Smooth muscle cell of the brain vasculature (primary cell): Measurements from ENCODE around the gene SLC16A8.

Experiments used
- DNase-seq: peaks from one replicate; pipeline ENCODE4 v3.0.0-alpha.2; 2012; ENCODE audit warnings: low read depth, low spot score

SLC16A8 gene

GRCh38 chr22:38114484-38115398 is 30.8 kb upstream of the SLC16A8 start:
- DNase-seq, result peak; percentile 74

GRCh38 chr22:38112381-38112780 is 28.4 kb upstream of the SLC16A8 start:
- no peak for DNase-seq

DNA sequence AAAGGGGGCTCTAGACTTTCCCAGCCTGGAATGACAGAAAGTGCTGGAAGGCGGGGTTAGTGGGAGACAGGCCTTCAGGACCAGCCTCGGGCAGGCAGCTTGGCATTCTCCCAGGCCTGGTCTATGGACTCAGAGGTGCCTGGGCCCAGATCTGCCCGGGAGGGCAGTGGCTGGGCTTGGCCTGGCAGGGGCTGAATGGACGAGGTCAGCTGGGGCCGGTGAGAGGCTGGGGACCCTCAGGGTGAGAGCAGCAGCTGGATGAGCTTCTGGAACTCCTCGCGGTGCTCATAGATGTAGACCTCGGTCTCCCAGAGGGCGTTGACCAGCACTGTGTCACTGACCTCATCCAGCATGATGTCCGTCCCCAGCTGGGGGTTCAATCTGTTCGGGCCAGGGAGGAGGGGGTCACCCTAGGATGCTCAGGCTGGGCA is 28.0 kb upstream of the SLC16A8 start:
- no peak for DNase-seq

- DNase-seq, result no peak
These were observed 27.2 kb upstream of the SLC16A8 start for GRCh38 chr22:38110863-38111852.

DNA sequence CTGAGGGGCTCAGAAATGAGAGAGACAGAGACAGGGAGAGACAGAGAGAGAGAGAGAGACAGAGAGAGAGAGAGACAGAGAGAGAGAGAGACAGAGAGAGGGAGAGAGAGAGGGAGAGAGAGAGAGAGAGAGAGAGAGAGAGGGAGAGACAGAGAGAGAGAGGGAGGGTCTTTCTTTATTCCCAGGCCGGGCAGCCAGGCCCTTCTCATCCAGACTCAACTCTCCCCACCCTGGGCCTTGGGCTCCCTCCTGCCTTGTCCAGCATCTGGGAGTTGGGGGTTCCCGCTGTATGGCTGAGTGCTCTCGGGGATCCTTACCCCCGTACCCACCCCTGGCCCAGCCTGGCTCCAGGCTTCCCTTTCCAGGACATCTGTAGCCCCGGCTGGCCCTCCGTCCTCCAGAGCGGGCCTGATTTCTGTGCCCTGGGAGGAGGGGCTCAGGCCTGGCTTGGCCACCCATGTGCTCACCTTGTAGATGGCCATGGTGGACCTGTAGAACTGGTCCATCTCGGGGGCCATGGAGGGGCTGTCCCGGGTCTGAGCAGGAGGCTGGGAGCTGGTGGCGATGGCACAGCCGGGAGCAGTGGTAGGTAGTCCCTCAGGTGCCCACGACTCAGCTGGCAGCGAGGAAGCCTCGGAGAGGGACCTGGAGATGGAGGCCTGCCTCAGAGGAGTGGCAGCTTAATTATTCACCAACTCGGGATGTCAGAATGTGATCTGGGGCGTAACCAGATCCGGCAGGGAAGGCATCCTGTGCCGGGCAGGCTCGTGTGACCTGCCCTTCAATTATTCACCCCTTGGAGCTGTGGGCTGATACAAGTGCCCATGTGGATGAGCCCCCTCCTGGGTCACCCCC is 26.3 kb upstream of the SLC16A8 start, which contains the start of gene BAIAP2L2:
TSS of gene BAIAP2L2 (minus strand) at position 677 of the 855 bp plus-strand sequence. CDS start at position 518, 159 bp downstream.
- DNase-seq, result no peak

GRCh38 chr22:38109371-38110001 is 25.5 kb upstream of the SLC16A8 start:
- DNase-seq, result no peak

DNA sequence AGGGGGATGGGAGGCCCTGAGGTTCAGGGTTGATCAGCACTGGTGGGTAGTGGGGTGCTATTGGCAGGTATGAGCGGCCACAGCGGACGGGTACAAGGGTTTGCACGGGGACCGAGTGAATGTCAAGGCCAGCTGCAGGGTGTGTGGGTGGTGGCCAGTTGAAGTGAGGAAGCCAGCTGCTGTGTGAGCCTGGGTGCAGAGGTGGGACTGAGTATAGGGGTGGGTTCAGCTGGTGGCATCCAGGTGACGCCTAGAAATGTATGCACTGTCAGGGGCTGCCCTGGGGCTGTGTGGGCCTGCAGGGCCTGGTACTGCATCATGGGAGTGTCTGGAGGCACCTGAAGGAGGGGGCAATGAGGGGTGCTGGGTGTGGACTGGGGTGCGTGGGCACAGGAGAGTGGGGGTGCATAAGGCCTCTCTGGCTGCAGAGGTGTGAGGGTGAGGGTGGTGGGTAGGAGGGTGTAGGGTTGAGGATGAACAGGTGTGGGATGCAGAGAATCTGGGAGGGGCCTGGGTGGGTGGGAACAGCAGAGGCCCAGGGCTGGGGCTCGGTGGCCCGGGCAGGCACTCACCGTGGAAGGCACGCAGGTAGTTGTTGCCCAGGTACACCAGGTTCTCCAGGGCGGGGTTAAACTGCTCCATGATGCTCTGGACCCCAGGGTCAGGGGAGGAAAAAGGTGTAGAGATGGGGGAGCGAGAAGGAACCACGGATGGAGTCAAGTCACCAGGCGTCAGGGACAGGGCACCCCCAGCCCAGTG is 24.8 kb upstream of the SLC16A8 start:
- DNase-seq, result no peak

DNA sequence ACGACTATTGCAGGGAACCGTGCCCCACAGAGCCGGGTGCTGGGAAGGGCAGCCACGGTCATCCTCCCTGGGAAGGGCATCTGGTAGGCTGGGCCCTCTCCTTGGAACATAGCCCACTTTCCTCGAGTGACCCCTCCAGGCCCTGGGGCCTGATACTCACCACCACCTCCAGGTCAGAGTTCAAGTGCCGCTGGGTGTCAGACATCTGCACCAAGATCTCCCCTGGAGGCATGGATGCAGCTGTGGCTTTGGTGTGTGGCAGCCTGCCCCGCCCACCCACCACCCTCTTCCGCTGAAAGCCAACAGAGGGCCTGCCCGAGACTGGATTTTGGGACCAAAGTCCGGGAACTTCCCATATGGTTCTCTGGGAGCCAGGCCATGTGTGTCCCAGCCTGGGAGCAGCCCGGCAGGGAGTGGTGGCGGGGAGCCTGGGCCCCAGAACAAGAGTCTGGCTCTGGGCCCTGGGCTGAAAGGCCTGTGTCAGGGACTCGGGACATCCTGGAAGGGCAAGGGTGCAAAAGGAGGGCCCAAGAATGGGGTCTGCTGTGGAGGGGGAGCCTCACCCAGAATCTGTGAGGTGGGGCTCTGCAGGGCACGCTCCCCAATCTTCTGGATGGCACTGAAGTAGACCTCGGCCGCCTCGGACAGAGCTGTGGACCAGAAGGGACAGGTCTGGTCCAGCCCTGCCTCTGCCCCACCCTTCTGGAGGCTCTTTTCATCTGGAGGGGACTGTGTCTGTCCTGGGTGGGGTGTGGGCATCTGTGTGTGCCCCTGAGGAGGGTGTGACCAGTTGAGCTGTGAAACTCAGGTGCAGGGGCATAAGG is 23.9 kb upstream of the SLC16A8 start:
- no peak for DNase-seq

DNA sequence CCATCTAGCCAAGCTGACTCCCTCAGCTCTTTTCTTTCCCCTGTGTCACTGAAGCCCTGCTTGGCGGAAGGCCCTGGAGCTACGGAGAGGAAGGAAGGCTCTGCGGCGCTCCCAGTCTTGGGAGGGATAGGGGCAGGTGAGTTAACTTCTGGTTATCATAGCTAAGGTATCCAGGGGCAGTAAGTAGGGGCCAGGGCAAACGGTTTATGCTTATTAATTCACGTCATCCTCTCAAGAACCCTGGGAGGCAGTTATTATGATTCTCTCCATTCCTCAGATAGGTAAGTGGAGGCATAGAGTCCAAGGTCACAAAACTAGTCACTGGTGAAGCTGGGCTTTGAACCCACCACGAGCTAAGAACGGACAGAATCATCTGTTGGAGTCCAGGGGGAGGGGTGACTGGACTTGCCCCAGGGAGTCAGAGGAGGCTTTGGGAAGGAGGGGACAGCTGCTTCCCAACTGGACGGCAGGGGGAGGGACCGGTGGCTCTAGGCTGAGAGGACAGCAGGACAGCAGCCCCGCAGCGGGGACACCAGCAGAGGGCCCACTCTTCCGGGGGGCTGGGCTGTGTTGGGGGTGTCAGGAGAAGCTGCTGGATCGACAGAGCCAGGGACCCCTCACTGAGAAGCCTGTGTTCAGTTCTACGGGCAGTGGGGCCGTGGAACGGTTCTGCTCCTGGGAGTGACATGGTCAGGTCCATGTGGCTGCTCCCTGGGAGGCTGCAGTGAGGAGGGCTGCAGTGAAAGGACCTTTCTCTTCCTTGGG is 23.0 kb upstream of the SLC16A8 start:
- DNase-seq, result no peak

DNA sequence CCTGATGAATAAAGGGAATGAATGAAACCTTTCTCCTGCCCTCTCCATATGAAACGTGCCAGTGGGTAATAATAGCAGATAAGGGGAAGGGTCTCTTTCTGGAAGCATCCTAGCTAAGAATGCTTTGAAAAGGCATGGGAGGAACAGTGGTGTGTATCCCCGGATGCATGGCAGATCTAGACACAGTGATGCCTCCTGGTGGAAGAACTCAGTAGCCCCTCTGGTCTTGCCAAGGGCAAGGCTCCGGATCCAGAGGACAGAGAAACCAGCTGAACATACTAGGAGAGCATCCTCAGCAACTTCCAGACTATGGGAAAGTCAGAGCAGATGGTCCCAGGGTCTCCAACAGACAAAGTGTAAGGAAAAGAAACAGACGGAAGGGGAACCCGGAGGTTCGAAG is 20.1 kb upstream of the SLC16A8 start:
- no peak for DNase-seq

DNA sequence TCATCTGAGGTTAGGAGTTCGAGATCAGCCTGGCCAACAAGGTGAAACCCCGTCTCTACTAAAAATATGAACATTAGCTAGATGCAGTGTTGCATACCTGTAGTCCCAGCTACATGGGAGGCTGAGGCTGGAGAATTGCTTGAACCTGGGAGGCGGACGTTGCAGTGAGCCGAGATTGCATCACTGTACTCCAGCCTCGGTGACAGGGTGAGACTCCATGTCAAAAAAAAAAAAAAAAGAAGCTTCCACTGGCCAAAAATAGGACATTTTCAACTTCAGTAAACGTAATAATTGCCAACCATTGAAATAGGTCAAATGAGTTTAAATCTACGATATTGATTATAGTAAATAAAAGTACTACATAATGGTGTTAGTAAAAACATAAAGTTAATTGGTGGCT is 19.7 kb upstream of the SLC16A8 start:
- DNase-seq, result no peak

DNA sequence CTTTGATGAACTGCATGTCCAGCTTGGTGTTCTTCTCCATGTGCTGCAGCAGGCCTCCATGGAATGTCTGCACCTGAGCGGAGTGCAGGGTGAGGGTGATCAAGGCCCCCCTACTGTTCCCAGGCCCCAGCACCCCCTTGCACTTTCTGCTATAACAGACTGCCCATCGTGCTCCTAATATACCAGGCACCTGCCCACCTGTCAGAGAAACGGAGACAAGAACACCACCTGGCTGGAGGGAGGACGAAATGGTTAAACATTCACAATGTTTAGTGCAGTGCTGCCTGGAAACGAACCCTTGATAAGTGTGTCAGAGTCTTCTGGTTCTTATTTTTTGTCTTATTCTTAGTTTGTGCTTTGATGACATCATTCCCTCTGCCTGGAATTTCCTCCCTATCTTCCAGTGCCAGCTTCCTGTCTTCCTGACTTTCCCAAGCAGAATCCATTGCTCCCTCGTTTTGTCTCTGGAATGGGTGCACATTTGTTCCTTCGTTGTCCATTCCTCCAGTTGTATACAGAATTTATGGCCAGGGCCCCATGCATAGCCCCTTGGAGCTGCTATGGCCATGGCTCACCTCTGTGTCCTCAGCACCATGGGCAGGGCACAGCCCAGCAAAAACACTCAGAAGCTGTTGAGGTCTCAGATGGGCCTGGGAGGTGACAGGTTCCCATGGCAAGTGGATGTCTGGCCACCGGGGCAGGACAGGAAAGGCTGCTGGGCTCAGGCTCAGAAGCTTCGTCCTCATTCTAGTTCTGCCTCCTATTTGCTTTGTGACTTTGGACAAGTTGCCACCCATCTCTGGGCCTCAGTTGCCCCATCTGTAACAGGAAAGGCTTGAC is 14.6 kb upstream of the SLC16A8 start:
- DNase-seq, result no peak

- no peak for DNase-seq
These were observed 13.8 kb upstream of the SLC16A8 start for GRCh38 chr22:38097557-38098409.

- DNase-seq, result no peak
These were observed 13.1 kb upstream of the SLC16A8 start for GRCh38 chr22:38097058-38097457.

GRCh38 chr22:38089474-38089851 is 5.5 kb upstream of the SLC16A8 start:
- DNase-seq, result no peak

DNA sequence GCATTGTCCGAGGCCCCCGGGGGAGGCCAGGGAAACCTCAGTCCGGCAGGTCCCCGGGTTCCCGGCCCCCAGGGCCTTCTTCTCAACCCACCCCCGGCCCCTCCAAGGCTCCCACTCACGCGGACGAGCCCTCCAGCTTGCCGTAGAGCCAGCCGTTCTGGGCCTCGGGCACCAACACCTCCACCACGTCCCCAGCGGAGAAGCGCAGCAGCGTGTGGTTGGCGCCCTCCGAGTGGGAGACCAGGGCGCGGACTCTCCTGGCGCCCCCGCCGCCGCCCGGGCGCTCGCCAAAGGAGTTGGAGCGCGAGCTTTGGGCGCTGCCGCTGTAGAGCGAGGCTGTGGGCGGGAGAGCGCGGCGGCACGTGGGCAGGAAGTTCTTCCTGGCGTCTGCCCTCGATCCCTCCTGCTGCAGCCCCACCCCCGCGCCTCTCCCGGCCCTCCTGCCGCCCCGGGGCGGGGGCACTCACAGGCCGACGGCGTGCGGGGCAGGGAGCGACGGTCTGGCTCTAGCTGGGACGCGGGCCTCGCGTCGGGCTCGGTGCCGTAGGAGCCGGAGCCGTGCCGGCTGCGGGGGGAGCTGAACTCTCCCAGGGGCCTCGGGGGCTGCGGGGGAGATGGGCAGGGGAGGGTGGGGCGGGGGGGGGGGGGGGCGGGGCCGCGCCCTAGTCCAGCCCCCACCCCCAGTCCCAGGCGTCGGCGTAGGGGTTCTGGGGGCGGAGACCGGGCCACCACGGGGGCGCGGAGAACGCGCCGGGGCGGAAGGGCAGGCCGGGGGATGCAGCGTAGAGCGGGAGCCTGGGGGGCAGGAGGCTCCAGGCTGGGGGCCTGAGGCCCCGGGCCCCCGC is 4.9 kb upstream of the SLC16A8 start:
- DNase-seq, result no peak
